ENCODE measurements around the gene STPG3. TPM values are rescaled to one million over a fixed set of nuclear protein-coding genes. Genes with fewer than 3 reads are reported as not detected.

Gene STPG3
- total and polyA plus RNA-seq, 2 of the 4 experiments (the other 2 are of a cell fraction), result not detected

DNA sequence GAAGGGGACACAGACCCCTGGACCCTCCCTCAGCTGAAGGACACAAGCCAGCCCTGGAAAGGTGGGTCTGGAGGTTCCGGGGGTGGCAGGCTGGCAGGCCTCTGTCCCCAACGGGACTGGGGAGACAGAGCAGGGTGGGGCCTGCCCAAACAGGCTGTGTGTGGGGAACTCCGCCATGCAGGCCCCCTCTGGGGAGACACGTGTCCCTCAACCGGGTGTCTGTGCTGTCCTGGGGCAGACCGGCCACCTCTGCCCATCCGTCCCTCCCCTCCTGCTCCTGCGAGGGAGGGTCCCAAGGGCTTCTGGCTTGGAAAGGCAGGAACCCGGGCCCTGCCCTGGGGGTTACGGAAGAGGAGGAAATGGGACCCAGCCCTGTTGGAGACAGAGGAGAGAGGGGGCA, 19.0 kb upstream of the STPG3 start:
- DNase-seq, result no peak
- intact Hi-C loops (cut with micrococcal nuclease), result no loop called here
- H3K9ac ChIP-seq (ENCODE audit: low read depth, low read length), result no peak overlapping the region
- H2BK15ac ChIP-seq (ENCODE audit: low read depth, low read length), result no peak overlapping the region
- H3K9me3 ChIP-seq (ENCODE audit: control insufficient read depth, insufficient read depth, low read length), result no peaks in the 10 kb centered on the region
- H3K27ac ChIP-seq (ENCODE audit: insufficient read depth, low read length), result no peak overlapping the region
- H3K4me1 ChIP-seq (ENCODE audit: control insufficient read depth, insufficient read depth, low read length), result peaks cover 4% of the 10 kb centered on the region; the same call in 1 of the 2 replicates
- H3K79me1 ChIP-seq (ENCODE audit: low read depth in 1 of 2, low read length in 2 of 2), result peaks cover 0 to 6% of the 10 kb centered on the region in 2 experiments; a peak in 2 of 4 replicates
- ATAC-seq (ENCODE audit: low read depth), result no peak
- no peak overlapping the region for H3K4me3 ChIP-seq (ENCODE audit: insufficient read depth, low read depth, low read length)
- no peaks in the 10 kb centered on the region for H3K9me1 ChIP-seq (ENCODE audit: insufficient read depth, low read length)
- no peak for TF ChIP-seq MAZ (IDR thresholded peaks at IDR 0.05; ENCODE audit: borderline replicate concordance, low read depth, low read length)
- no peak for TF ChIP-seq RCOR1 (IDR thresholded peaks at IDR 0.05; ENCODE audit: insufficient replicate concordance, low read length)
- no peak for TF ChIP-seq RAD21 (IDR thresholded peaks at IDR 0.05; ENCODE audit: low read length)
- TF ChIP-seq RFX5 (IDR thresholded peaks at IDR 0.05; ENCODE audit: low read depth, low read length), result no peak
- TF ChIP-seq CHD1 (IDR thresholded peaks at IDR 0.05; ENCODE audit: low read depth, low read length), result no peak
- TF ChIP-seq, protein P1, sequence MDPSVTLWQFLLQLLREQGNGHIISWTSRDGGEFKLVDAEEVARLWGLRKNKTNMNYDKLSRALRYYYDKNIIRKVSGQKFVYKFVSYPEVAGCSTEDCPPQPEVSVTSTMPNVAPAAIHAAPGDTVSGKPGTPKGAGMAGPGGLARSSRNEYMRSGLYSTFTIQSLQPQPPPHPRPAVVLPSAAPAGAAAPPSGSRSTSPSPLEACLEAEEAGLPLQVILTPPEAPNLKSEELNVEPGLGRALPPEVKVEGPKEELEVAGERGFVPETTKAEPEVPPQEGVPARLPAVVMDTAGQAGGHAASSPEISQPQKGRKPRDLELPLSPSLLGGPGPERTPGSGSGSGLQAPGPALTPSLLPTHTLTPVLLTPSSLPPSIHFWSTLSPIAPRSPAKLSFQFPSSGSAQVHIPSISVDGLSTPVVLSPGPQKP (IDR thresholded peaks at IDR 0.05; ENCODE audit: borderline replicate concordance, low read depth, low read length), result no peak
- no peak for TF ChIP-seq BHLHE40 (IDR thresholded peaks at IDR 0.05; ENCODE audit: low read depth, low read length)
- TF ChIP-seq MXI1 (IDR thresholded peaks at IDR 0.05; ENCODE audit: borderline replicate concordance, low read depth, low read length), result no peak
- TF ChIP-seq, protein P2, sequence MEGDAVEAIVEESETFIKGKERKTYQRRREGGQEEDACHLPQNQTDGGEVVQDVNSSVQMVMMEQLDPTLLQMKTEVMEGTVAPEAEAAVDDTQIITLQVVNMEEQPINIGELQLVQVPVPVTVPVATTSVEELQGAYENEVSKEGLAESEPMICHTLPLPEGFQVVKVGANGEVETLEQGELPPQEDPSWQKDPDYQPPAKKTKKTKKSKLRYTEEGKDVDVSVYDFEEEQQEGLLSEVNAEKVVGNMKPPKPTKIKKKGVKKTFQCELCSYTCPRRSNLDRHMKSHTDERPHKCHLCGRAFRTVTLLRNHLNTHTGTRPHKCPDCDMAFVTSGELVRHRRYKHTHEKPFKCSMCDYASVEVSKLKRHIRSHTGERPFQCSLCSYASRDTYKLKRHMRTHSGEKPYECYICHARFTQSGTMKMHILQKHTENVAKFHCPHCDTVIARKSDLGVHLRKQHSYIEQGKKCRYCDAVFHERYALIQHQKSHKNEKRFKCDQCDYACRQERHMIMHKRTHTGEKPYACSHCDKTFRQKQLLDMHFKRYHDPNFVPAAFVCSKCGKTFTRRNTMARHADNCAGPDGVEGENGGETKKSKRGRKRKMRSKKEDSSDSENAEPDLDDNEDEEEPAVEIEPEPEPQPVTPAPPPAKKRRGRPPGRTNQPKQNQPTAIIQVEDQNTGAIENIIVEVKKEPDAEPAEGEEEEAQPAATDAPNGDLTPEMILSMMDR (conservative IDR thresholded peaks at IDR 0.05; ENCODE audit: low read depth, low read length), result no peak
- no peak overlapping the region for H3K23ac ChIP-seq (ENCODE audit: low read depth, low read length)
- POLR2A ChIA-PET (ENCODE audit: unreplicated experiment), result no interaction called here
- H3K4me2 ChIP-seq (ENCODE audit: low read depth, low read length), result no peak overlapping the region
- no peak overlapping the region for H3K4ac ChIP-seq (ENCODE audit: low read depth, low read length)
- no peak overlapping the region for H2AK5ac ChIP-seq (ENCODE audit: low read depth, low read length)
- no peak overlapping the region for H3K14ac ChIP-seq (replicated peaks; ENCODE audit: low read depth, low read length)
- dilution Hi-C loops (cut with HindIII; ENCODE audit: low sequenced_read_pairs, unreplicated experiment), result no loop called here
- H2BK120ac ChIP-seq (ENCODE audit: low read depth, low read length), result no peak overlapping the region
- no TSS peak for BruUV-seq (replicated peaks)
- H2BK5ac ChIP-seq (ENCODE audit: low read depth, low read length, poor library complexity, severe bottlenecking), result no peak overlapping the region
- H2BK20ac ChIP-seq (ENCODE audit: low read depth, low read length), result no peak overlapping the region
- H2AK9ac ChIP-seq (replicated peaks; ENCODE audit: low read depth, low read length, poor library complexity), result no peak overlapping the region
- H4K20me1 ChIP-seq (ENCODE audit: insufficient read depth, low read length), result peaks cover 3% of the 10 kb centered on the region; the same call in 1 of the 2 replicates
- H2AFZ ChIP-seq (replicated peaks; ENCODE audit: low read length, poor library complexity), result no peak overlapping the region
- H4K91ac ChIP-seq (ENCODE audit: insufficient read depth, low read depth, low read length), result no peak overlapping the region
- H3K27me3 ChIP-seq (ENCODE audit: control insufficient read depth, insufficient read depth, low read length), result peaks cover 1% of the 10 kb centered on the region; the same call in 1 of the 2 replicates
- H3K56ac ChIP-seq (ENCODE audit: extremely low read depth, insufficient read depth, low read length), result no peak overlapping the region
- 86% methylated on average over 2 of the region's 10 CpGs; no CpG with 5 or more reads in 1 of the 2 experiments for WGBS, 2 experiments (ENCODE audit: extremely low coverage in 2 of 2, insufficient read length in 1 of 2)
- no peak overlapping the region for H3K18ac ChIP-seq (ENCODE audit: low read depth, low read length)
- CTCF ChIA-PET, result no interaction called here
- no peak overlapping the region for H4K8ac ChIP-seq (ENCODE audit: low read depth in 2 of 2, low read length in 2 of 2)
- no peaks in the 10 kb centered on the region for H3K36me3 ChIP-seq (ENCODE audit: control insufficient read depth, insufficient read depth, low read length)
- in situ Hi-C loops (cut with MboI; ENCODE audit: low sequenced_read_pairs), result no loop called here
- H4K5ac ChIP-seq (ENCODE audit: low read depth, low read length), result no peak overlapping the region

Data from IMR-90 (cell line).